Stimulated activated CD8-positive, alpha-beta memory T cell treated with anti-CD3 and anti-CD28 coated beads, Interleukin-4, amount 100 ng/mL, for 24 hours (primary cell): ENCODE data around the gene BCL2.

ENCODE experiments used
- DNase-seq: peaks from one replicate; pipeline ENCODE4 v3.0.0-alpha.2; 2020; ENCODE audit warnings: low read depth

The BCL2 gene

GRCh38 chr18:63107171-63107845 is 212.3 kb downstream of the BCL2 start:
- DNase-seq = no peak

- DNase-seq = no peak
These were observed 212.8 kb downstream of the BCL2 start for GRCh38 chr18:63106727-63107126.

- DNase-seq = no peak
These were observed 213.8 kb downstream of the BCL2 start for GRCh38 chr18:63105636-63106316.

GRCh38 chr18:63104868-63105267 is 214.7 kb downstream of the BCL2 start:
- no peak for DNase-seq

- no peak for DNase-seq
These were observed 216.4 kb downstream of the BCL2 start for GRCh38 chr18:63102941-63103744.

GRCh38 chr18:63100630-63101055 is 218.9 kb downstream of the BCL2 start:
- DNase-seq = no peak

- DNase-seq = no peak
These were observed 219.5 kb downstream of the BCL2 start for GRCh38 chr18:63099848-63100629.

- DNase-seq = no peak
These were observed 220.3 kb downstream of the BCL2 start for GRCh38 chr18:63099091-63099840.

- DNase-seq = no peak
These were observed 221.3 kb downstream of the BCL2 start for GRCh38 chr18:63098018-63098981.

GRCh38 chr18:63097178-63097577 is 222.4 kb downstream of the BCL2 start:
- no peak for DNase-seq

GRCh38 chr18:63096327-63096874 is 223.2 kb downstream of the BCL2 start:
- DNase-seq = no peak

GRCh38 chr18:63095768-63096167 is 223.8 kb downstream of the BCL2 start:
- DNase-seq = no peak

GRCh38 chr18:63091671-63092364 is 227.8 kb downstream of the BCL2 start:
- no peak for DNase-seq

- DNase-seq = no peak
These were observed 229.2 kb downstream of the BCL2 start for GRCh38 chr18:63090334-63090733.

- DNase-seq = no peak
These were observed 230.5 kb downstream of the BCL2 start for GRCh38 chr18:63089041-63089440.

GRCh38 chr18:63088262-63088661 is 231.3 kb downstream of the BCL2 start:
- no peak for DNase-seq

- DNase-seq = no peak
These were observed 231.9 kb downstream of the BCL2 start for GRCh38 chr18:63087421-63088230.

GRCh38 chr18:63085611-63086010 is 234.0 kb downstream of the BCL2 start:
- no peak for DNase-seq
